HepG2 (cell line): Measurements from ENCODE around the gene BAMBI. TPM values are rescaled to one million over a fixed set of nuclear protein-coding genes. Genes with fewer than 3 reads are reported as not detected.

Experiments used
- BCLAF1 ChIP-seq: fragments of 450-650 bp; IDR thresholded peaks from 2 replicates; pipeline ENCODE4 v1.6.1; 2017; ENCODE audit warnings: mild to moderate bottlenecking
- EZH2 ChIP-seq: conservative IDR thresholded peaks from 2 replicates; pipeline ENCODE4 v1.6.1; 2012; ENCODE audit warnings: mild to moderate bottlenecking, low read depth, low read length, moderate library complexity
- POGZ ChIP-seq: sonication (generic); formaldehyde crosslinking; IDR thresholded peaks from 2 replicates; pipeline ENCODE4 v1.4.0; 2020; ENCODE audit warnings: mild to moderate bottlenecking, missing genetic modification reagents
- ZNF142 ChIP-seq: sonication (generic); formaldehyde crosslinking; IDR thresholded peaks from 2 replicates; pipeline ENCODE4 v1.4.0; 2020; ENCODE audit warnings: missing genetic modification reagents
- ZNF207 ChIP-seq: fragments of 450-650 bp; IDR thresholded peaks from 2 replicates; pipeline ENCODE4 v1.6.1; 2016; ENCODE audit warnings: antibody characterized with exemption, borderline replicate concordance
- ZNF263 ChIP-seq: sonication (generic); formaldehyde crosslinking; IDR thresholded peaks from 2 replicates; pipeline ENCODE4 v1.4.0; 2020; ENCODE audit warnings: missing genetic modification reagents
- ZNF292 ChIP-seq: sonication (generic); formaldehyde crosslinking; IDR thresholded peaks from 2 replicates; pipeline ENCODE4 v1.8.1; 2022; ENCODE audit warnings: mild to moderate bottlenecking, low read depth, missing genetic modification reagents, borderline replicate concordance
- ZNF781 ChIP-seq: sonication (generic); formaldehyde crosslinking; IDR thresholded peaks from 2 replicates; pipeline ENCODE4 v1.5.1; 2020; ENCODE audit warnings: borderline replicate concordance, mild to moderate bottlenecking, missing genetic modification reagents; ENCODE audit errors: not compliant biosample characterization
- polyA plus RNA-seq, 8 experiments: library from polyadenylated mRNA; depleted of rRNA in 3 of 8; stranded (reverse) in 7 of 8; unstranded in 1 of 8; fragments of >200 nt; fragmentation: Illumina TruSeq in 4 of 8; extraction: Trizol in 4 of 8; gene quantifications; 2 replicates each; pipeline versions ENCODE4 v1.2.1 to v1.2.3, GENCODE V29; 2011 to 2016; ENCODE audit warnings: low read depth in 4 of 8, missing spikeins in 1 of 8, mixed read lengths in 1 of 8; ENCODE audit not compliant: insufficient read depth in 1 of 8
- total RNA-seq, 5 experiments: library from RNA; depleted of rRNA; stranded (reverse); fragments of >200 nt; fragmentation: Illumina TruSeq; extraction: Trizol; gene quantifications; 2 replicates each; pipeline ENCODE4 v1.2.3, GENCODE V29; 2016; ENCODE audit warnings: low read depth in 1 of 5
- TF ChIP-seq, protein P1 (sequence below): sonication (generic); formaldehyde crosslinking; IDR thresholded peaks from 2 replicates; pipeline ENCODE4 v1.4.0; 2020; ENCODE audit warnings: missing genetic modification reagents

The BAMBI gene
- total and polyA plus RNA-seq, 2 of the 13 experiments (the other 11 are each of a cell fraction or from before 2014, with no cell fraction given): 12.0 to 23.6 TPM

- TF ChIP-seq, protein P1, sequence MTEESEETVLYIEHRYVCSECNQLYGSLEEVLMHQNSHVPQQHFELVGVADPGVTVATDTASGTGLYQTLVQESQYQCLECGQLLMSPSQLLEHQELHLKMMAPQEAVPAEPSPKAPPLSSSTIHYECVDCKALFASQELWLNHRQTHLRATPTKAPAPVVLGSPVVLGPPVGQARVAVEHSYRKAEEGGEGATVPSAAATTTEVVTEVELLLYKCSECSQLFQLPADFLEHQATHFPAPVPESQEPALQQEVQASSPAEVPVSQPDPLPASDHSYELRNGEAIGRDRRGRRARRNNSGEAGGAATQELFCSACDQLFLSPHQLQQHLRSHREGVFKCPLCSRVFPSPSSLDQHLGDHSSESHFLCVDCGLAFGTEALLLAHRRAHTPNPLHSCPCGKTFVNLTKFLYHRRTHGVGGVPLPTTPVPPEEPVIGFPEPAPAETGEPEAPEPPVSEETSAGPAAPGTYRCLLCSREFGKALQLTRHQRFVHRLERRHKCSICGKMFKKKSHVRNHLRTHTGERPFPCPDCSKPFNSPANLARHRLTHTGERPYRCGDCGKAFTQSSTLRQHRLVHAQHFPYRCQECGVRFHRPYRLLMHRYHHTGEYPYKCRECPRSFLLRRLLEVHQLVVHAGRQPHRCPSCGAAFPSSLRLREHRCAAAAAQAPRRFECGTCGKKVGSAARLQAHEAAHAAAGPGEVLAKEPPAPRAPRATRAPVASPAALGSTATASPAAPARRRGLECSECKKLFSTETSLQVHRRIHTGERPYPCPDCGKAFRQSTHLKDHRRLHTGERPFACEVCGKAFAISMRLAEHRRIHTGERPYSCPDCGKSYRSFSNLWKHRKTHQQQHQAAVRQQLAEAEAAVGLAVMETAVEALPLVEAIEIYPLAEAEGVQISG (CRISPR knock-in tag): no peak
- TF ChIP-seq ZNF263 (CRISPR knock-in tag) (no peak), ZNF207 (no peak), ZNF781 (CRISPR knock-in tag) (no peak), POGZ (CRISPR knock-in tag) (no peak), ZNF142 (CRISPR knock-in tag) (no peak), ZNF292 (CRISPR knock-in tag) (no peak), BCLAF1 (no peak), EZH2 (no peak)
Observed at GRCh38 chr10:28709001-28709710, 31.8 kb downstream of the BAMBI start (continued).
